RWPE2 (cell line): ENCODE data around the gene PCDHGC3.
A peak's percentile ranks its signal among the peaks of the same experiment; 100 is the strongest.

Experiments
- ATAC-seq: fragments of 200-7000 bp; cut with Tn5 transposase; 3 replicates; pipeline ENCODE4 v1.9.1; 2021; ENCODE audit warnings: low read depth
- DNase-seq: peaks from one replicate; pipeline ENCODE4 v3.0.0-alpha.2; 2020; ENCODE audit warnings: low spot score
- H3K27ac ChIP-seq: fragments of 450-650 bp; 2 replicates; pipeline ENCODE4 v1.5.1; 2017; ENCODE audit warnings: mild to moderate bottlenecking; ENCODE audit not compliant: poor library complexity, severe bottlenecking
- H3K27me3 ChIP-seq: fragments of 250-450 bp; sonication (Bioruptor Pico); 2 replicates; pipeline ENCODE4 v1.5.1; 2021; ENCODE audit warnings: mild to moderate bottlenecking, moderate library complexity; ENCODE audit not compliant: insufficient read depth, poor library complexity, severe bottlenecking
- H3K36me3 ChIP-seq: fragments of 250-450 bp; sonication (Bioruptor Pico); 2 replicates; pipeline ENCODE4 v1.5.1; 2020; ENCODE audit warnings: low read depth, mild to moderate bottlenecking, moderate library complexity
- H3K4me1 ChIP-seq: fragments of 250-450 bp; sonication (Bioruptor Pico); 2 replicates; pipeline ENCODE4 v1.5.1; 2021; ENCODE audit warnings: mild to moderate bottlenecking, moderate library complexity; ENCODE audit not compliant: insufficient read depth, poor library complexity, severe bottlenecking
- H3K4me3 ChIP-seq: fragments of 250-450 bp; sonication (Bioruptor Pico); 2 replicates; pipeline ENCODE4 v1.5.1; 2021; ENCODE audit warnings: mild to moderate bottlenecking, moderate library complexity; ENCODE audit not compliant: severe bottlenecking
- H3K9me3 ChIP-seq: fragments of 250-450 bp; sonication (Bioruptor Pico); 2 replicates; pipeline ENCODE4 v1.5.1; 2021; ENCODE audit warnings: mild to moderate bottlenecking, moderate library complexity; ENCODE audit not compliant: severe bottlenecking
- CTCF ChIP-seq: fragments of 450-650 bp; IDR thresholded peaks from one replicate; pipeline ENCODE4 v1.5.1; 2017; ENCODE audit warnings: mild to moderate bottlenecking, moderate library complexity; ENCODE audit not compliant: poor library complexity, severe bottlenecking

The PCDHGC3 gene

GRCh38 chr5:141510850-141511601 lies 35.3 kb downstream of the PCDHGC3 start:
- no peak overlapping the region for H3K4me3 ChIP-seq
- H3K27me3 ChIP-seq, result no peaks in the 10 kb centered on the region
- H3K9me3 ChIP-seq, result no peaks in the 10 kb centered on the region
- H3K36me3 ChIP-seq, result peaks cover 20% of the 10 kb centered on the region
- TF ChIP-seq CTCF, result no peak
- no peak for DNase-seq
- no peak overlapping the region for H3K27ac ChIP-seq
- ATAC-seq, result no peak
- peaks cover 47% of the 10 kb centered on the region for H3K4me1 ChIP-seq

DNA sequence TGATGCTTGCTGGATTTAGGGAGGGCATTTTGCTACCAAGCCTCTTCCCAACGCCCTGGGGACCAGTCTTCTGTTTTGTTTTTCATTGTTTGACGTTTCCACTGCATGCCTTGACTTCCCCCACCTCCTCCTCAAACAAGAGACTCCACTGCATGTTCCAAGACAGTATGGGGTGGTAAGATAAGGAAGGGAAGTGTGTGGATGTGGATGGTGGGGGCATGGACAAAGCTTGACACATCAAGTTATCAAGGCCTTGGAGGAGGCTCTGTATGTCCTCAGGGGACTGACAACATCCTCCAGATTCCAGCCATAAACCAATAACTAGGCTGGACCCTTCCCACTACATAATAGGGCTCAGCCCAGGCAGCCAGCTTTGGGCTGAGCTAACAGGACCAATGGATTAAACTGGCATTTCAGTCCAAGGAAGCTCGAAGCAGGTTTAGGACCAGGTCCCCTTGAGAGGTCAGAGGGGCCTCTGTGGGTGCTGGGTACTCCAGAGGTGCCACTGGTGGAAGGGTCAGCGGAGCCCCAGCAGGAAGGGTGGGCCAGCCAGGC lies 36.1 kb downstream of the PCDHGC3 start:
- H3K27me3 ChIP-seq, result no peaks in the 10 kb centered on the region
- no peak overlapping the region for H3K4me3 ChIP-seq
- no peak for ATAC-seq
- H3K9me3 ChIP-seq, result no peaks in the 10 kb centered on the region
- DNase-seq, result no peak
- peaks cover 28% of the 10 kb centered on the region for H3K36me3 ChIP-seq
- no peak for TF ChIP-seq CTCF
- no peak overlapping the region for H3K27ac ChIP-seq
- H3K4me1 ChIP-seq, result peaks cover 47% of the 10 kb centered on the region

- Histone ChIP-seq H3K27me3 (no peaks in the 10 kb centered on the region), H3K4me3 (no peak overlapping the region), H3K9me3 (no peaks in the 10 kb centered on the region), H3K4me1 (peaks cover 47% of the 10 kb centered on the region), H3K27ac (peak overlapping the region; percentile 95), H3K36me3 (peaks cover 34% of the 10 kb centered on the region)
- peak; percentile 84 for TF ChIP-seq CTCF
- no peak for DNase-seq
- no peak for ATAC-seq
Measured at GRCh38 chr5:141512390-141512910, 36.7 kb downstream of the PCDHGC3 start.

GRCh38 chr5:141512911-141513626 lies 37.3 kb downstream of the PCDHGC3 start:
- no peaks in the 10 kb centered on the region for H3K9me3 ChIP-seq
- TF ChIP-seq CTCF, result no peak
- no peak for ATAC-seq
- H3K27ac ChIP-seq, result peak overlapping the region; percentile 95
- no peaks in the 10 kb centered on the region for H3K27me3 ChIP-seq
- H3K4me3 ChIP-seq, result no peak overlapping the region
- no peak for DNase-seq
- peaks cover 45% of the 10 kb centered on the region for H3K4me1 ChIP-seq
- H3K36me3 ChIP-seq, result peaks cover 40% of the 10 kb centered on the region
